BE2C (cell line): ENCODE results near the gene GALNT6.

Experiments
- DNase-seq: peaks from one replicate; pipeline ENCODE4 v3.0.0-alpha.2; 2020
- H3K27me3 ChIP-seq: fragments of 250-450 bp; sonication (Bioruptor Pico); 2 replicates; pipeline ENCODE4 v1.5.1; 2020; ENCODE audit warnings: mild to moderate bottlenecking
- H3K36me3 ChIP-seq: fragments of 250-450 bp; sonication (Bioruptor Pico); 2 replicates; pipeline ENCODE4 v1.5.1; 2020; ENCODE audit warnings: mild to moderate bottlenecking
- H3K4me1 ChIP-seq: fragments of 250-450 bp; sonication (Bioruptor Pico); 2 replicates; pipeline ENCODE4 v1.5.1; 2020
- H3K4me3 ChIP-seq: 2 replicates; pipeline ENCODE4 v1.5.1; 2011; ENCODE audit warnings: low read depth, low read length
- H3K9me3 ChIP-seq: fragments of 250-450 bp; sonication (Bioruptor Pico); 2 replicates; pipeline ENCODE4 v1.5.1; 2020
- CTCF ChIP-seq: IDR thresholded peaks from 2 replicates; pipeline ENCODE4 v1.5.1; 2012; ENCODE audit warnings: mild to moderate bottlenecking, low read depth, low read length

Gene GALNT6

GRCh38 chr12:51323966-51324895 is 67.0 kb downstream of the GALNT6 start, which contains the start of gene BIN2:
Gene BIN2, minus strand, starts transcription at chr12:51324174. Its CDS starts 72 bp downstream, at chr12:51324102.
- no peaks in the 10 kb centered on the region for H3K27me3 ChIP-seq
- no peak within 1 kb of the TSS for H3K4me3 ChIP-seq
- no peaks in the 10 kb centered on the region for H3K36me3 ChIP-seq
- H3K4me1 ChIP-seq: no peaks in the 10 kb centered on the region; the same call in 1 of the 2 replicates
- TF ChIP-seq CTCF: no peak
- H3K9me3 ChIP-seq: no peaks in the 10 kb centered on the region; the same call in 1 of the 2 replicates
- no peak for DNase-seq

GRCh38 chr12:51323317-51323960 is 67.8 kb downstream of the GALNT6 start:
- Histone ChIP-seq H3K4me1 (no peaks in the 10 kb centered on the region; the same call in 1 of the 2 replicates), H3K9me3 (no peaks in the 10 kb centered on the region; the same call in 1 of the 2 replicates), H3K4me3 (no peak overlapping the region), H3K36me3 (no peaks in the 10 kb centered on the region), H3K27me3 (no peaks in the 10 kb centered on the region)
- TF ChIP-seq CTCF: no peak
- DNase-seq: no peak

GRCh38 chr12:51322452-51322851 is 68.8 kb downstream of the GALNT6 start:
- H3K9me3 ChIP-seq: no peaks in the 10 kb centered on the region; the same call in 1 of the 2 replicates
- no peaks in the 10 kb centered on the region for H3K36me3 ChIP-seq
- no peak for DNase-seq
- no peaks in the 10 kb centered on the region for H3K27me3 ChIP-seq
- H3K4me3 ChIP-seq: no peak overlapping the region
- H3K4me1 ChIP-seq: no peaks in the 10 kb centered on the region; the same call in 1 of the 2 replicates
- no peak for TF ChIP-seq CTCF

- Histone ChIP-seq H3K36me3 (no peaks in the 10 kb centered on the region), H3K9me3 (no peaks in the 10 kb centered on the region; the same call in 1 of the 2 replicates), H3K4me3 (no peak overlapping the region), H3K27me3 (no peaks in the 10 kb centered on the region), H3K4me1 (no peaks in the 10 kb centered on the region; the same call in 1 of the 2 replicates)
- DNase-seq: no peak
- no peak for TF ChIP-seq CTCF
Observed at GRCh38 chr12:51321882-51322281, 69.3 kb downstream of the GALNT6 start.

GRCh38 chr12:51320695-51321320 is 70.4 kb downstream of the GALNT6 start:
- no peak for DNase-seq
- no peak for TF ChIP-seq CTCF
- Histone ChIP-seq H3K4me1 (no peaks in the 10 kb centered on the region; the same call in 1 of the 2 replicates), H3K36me3 (no peaks in the 10 kb centered on the region), H3K27me3 (no peaks in the 10 kb centered on the region), H3K9me3 (no peaks in the 10 kb centered on the region; the same call in 1 of the 2 replicates), H3K4me3 (no peak overlapping the region)
